Measurements from ENCODE around the gene ANKS1A. TPM values are rescaled to one million over a fixed set of nuclear protein-coding genes. Genes with fewer than 3 reads are reported as not detected.
"Not testable (repeated sequence)": the region's sequence is repeated elsewhere in the genome, so short reads cannot be mapped to it uniquely, and the experiment has no call there.

ANKS1A gene
- total RNA-seq, 2 donors from 2014 or later = 20.5 to 68.4 TPM

GRCh38 chr6:34929241-34929978 is 40.4 kb downstream of the ANKS1A start:
- DNase-seq (ENCODE audit: low spot score) = no peak
- no peak overlapping the region for H3K27ac ChIP-seq
- 44% methylated on average over 4 of the region's 4 CpGs for WGBS

GRCh38 chr6:34930221-34930620 is 41.2 kb downstream of the ANKS1A start:
- no peak for DNase-seq (ENCODE audit: low spot score)
- Histone ChIP-seq H3K4me1 (replicated peaks) (no peaks in the 10 kb centered on the region), H3K27me3 (replicated peaks; ENCODE audit: insufficient read depth) (no peaks in the 10 kb centered on the region), H3K36me3 (no peaks in the 10 kb centered on the region), H3K27ac (no peak overlapping the region), H3K4me3 (no peak overlapping the region), H3K9me3 (no peaks in the 10 kb centered on the region)
- TF ChIP-seq CTCF (IDR thresholded peaks at IDR 0.05) (no peak), POLR2AphosphoS5 (IDR thresholded peaks at IDR 0.05) (no peak), POLR2A (IDR thresholded peaks at IDR 0.05) (no peak)
- intact Hi-C loops (cut with DNase I) = no loop called here
- 84% methylated on average over 3 of the region's 3 CpGs for WGBS

More at GRCh38 chr6:34929241-34929978, 40.4 kb downstream of the ANKS1A start:
- TF ChIP-seq POLR2AphosphoS5 (IDR thresholded peaks at IDR 0.05) (peak; percentile 13), CTCF (IDR thresholded peaks at IDR 0.05) (no peak)
- Histone ChIP-seq H3K4me1 (replicated peaks) (no peaks in the 10 kb centered on the region), H3K36me3 (no peaks in the 10 kb centered on the region), H3K27me3 (replicated peaks; ENCODE audit: insufficient read depth) (no peaks in the 10 kb centered on the region), H3K9me3 (no peaks in the 10 kb centered on the region), H3K4me3 (no peak overlapping the region)
- intact Hi-C loops (cut with DNase I) = no loop called here

GRCh38 chr6:34932202-34932601 is 43.1 kb downstream of the ANKS1A start:
- DNase-seq (ENCODE audit: low spot score); H3K4me1 ChIP-seq (replicated peaks); H3K36me3 ChIP-seq; H3K27ac ChIP-seq; H3K9me3 ChIP-seq; H3K4me3 ChIP-seq; intact Hi-C loops (cut with DNase I); H3K27me3 ChIP-seq (replicated peaks; ENCODE audit: insufficient read depth): not testable (repeated sequence)
- 96% methylated on average over 12 of the region's 12 CpGs for WGBS

GRCh38 chr6:34934516-34934915 is 45.5 kb downstream of the ANKS1A start:
- Histone ChIP-seq H3K27ac (no peak overlapping the region), H3K4me1 (replicated peaks) (no peaks in the 10 kb centered on the region), H3K9me3 (no peaks in the 10 kb centered on the region), H3K36me3 (no peaks in the 10 kb centered on the region), H3K4me3 (no peak overlapping the region), H3K27me3 (replicated peaks; ENCODE audit: insufficient read depth) (no peaks in the 10 kb centered on the region)
- peak; percentile 76 for DNase-seq (ENCODE audit: low spot score)
- intact Hi-C loops (cut with DNase I) = no loop called here
- peak; percentile 46 for TF ChIP-seq POLR2AphosphoS5 (IDR thresholded peaks at IDR 0.05)
- no peak for TF ChIP-seq POLR2A (IDR thresholded peaks at IDR 0.05)
- no peak for TF ChIP-seq CTCF (IDR thresholded peaks at IDR 0.05)
- WGBS = 15% methylated on average over 5 of the region's 5 CpGs

GRCh38 chr6:34938268-34938667 is 49.2 kb downstream of the ANKS1A start:
- intact Hi-C loops (cut with DNase I) = no loop called here
- WGBS = 59% methylated on average over 3 of the region's 3 CpGs
- Histone ChIP-seq H3K27ac (no peak overlapping the region), H3K4me3 (no peak overlapping the region), H3K4me1 (replicated peaks) (no peaks in the 10 kb centered on the region), H3K27me3 (replicated peaks; ENCODE audit: insufficient read depth) (no peaks in the 10 kb centered on the region), H3K9me3 (no peaks in the 10 kb centered on the region), H3K36me3 (no peaks in the 10 kb centered on the region)
- TF ChIP-seq POLR2A (IDR thresholded peaks at IDR 0.05) = no peak
- TF ChIP-seq CTCF (IDR thresholded peaks at IDR 0.05) = no peak
- TF ChIP-seq POLR2AphosphoS5 (IDR thresholded peaks at IDR 0.05) = no peak
- no peak for DNase-seq (ENCODE audit: low spot score)
